Adrenal gland (tissue), 5 donors: ENCODE measurements around the gene RBM39.
"Not testable (repeated sequence)": the region's sequence is repeated elsewhere in the genome, so short reads cannot be mapped to it uniquely, and the experiment has no call there.

Experiments
- CTCF ChIP-seq, 6 experiments: fragments of 450-650 bp in 4 of 6; fragments of 200-600 bp in 2 of 6; sonication (generic) in 1 of 6; IDR thresholded peaks; 1 replicate in 5 of 6; 2 replicates in 1 of 6; pipeline versions ENCODE4 v1.5.1 to v1.8.0; 2016 to 2021; ENCODE audit warnings: antibody characterized with exemption in 6 of 6, mild to moderate bottlenecking in 2 of 6, moderate library complexity in 1 of 6
- POLR2A ChIP-seq, 2 donors: fragments of 450-650 bp; IDR thresholded peaks; one replicate each; pipeline ENCODE4 v1.6.1; 2017; ENCODE audit warnings: antibody characterized with exemption in 2 of 2, mild to moderate bottlenecking in 2 of 2, moderate library complexity in 1 of 2
- donor health status: DM: no; HTN: no; CAD: no.

GRCh38 chr20:35764936-35765335 is 22.9 kb upstream of the RBM39 start:
- not testable (repeated sequence) for TF ChIP-seq POLR2A, CTCF (IDR thresholded peaks at IDR 0.05)
